ENCODE results near the gene ENDOU.
A peak's percentile ranks its signal among the peaks of the same experiment; 100 is the strongest.

DNA sequence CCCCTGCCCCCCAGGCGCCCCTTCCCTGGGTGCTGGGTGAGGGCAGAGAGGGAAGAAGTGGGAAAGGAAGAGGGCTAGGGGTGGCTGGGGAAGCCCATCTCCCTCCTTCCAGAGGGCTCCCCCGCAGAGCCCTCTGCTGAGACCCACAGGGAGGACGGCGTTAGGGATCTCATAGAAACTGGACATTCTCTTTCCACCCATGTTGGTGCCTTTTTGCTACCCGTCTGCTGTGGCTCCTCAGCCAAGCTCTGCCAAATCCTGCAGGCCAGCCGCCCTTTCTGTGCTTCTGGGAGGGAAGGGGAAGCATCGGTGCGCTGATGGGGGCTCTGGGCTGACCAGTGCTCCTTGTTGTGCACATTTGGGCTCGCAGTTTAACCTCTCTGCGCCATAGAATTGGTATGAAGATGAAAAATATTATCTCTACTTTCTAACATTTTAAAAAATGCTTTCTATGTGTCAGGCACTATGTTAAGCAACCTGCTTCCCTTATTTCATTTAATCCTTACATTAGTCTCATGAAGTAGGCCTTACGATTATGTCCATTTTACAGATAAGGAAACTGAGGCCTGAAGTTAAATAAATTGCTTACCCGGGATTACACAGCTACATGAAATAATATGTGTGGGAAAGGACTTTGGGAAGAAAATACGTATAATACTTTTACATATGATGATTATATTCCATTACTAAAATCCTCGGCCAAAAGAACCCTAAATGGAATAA, 48.7 kb upstream of the ENDOU start:
- TF ChIP-seq, protein P1, sequence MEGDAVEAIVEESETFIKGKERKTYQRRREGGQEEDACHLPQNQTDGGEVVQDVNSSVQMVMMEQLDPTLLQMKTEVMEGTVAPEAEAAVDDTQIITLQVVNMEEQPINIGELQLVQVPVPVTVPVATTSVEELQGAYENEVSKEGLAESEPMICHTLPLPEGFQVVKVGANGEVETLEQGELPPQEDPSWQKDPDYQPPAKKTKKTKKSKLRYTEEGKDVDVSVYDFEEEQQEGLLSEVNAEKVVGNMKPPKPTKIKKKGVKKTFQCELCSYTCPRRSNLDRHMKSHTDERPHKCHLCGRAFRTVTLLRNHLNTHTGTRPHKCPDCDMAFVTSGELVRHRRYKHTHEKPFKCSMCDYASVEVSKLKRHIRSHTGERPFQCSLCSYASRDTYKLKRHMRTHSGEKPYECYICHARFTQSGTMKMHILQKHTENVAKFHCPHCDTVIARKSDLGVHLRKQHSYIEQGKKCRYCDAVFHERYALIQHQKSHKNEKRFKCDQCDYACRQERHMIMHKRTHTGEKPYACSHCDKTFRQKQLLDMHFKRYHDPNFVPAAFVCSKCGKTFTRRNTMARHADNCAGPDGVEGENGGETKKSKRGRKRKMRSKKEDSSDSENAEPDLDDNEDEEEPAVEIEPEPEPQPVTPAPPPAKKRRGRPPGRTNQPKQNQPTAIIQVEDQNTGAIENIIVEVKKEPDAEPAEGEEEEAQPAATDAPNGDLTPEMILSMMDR (conservative IDR thresholded peaks at IDR 0.05), result 0 out of 2 replicates have a peak, but pooled peaks have one; percentile 13
- TF ChIP-seq EZH2 (IDR thresholded peaks at IDR 0.05; ENCODE audit: low read depth), result no peak

Data from PC-9 (cell line).